K562 (cell line): ENCODE data around the gene FASTK.

ENCODE experiments used
- EZH2 ChIP-seq: IDR thresholded peaks from 2 replicates; pipeline ENCODE4 v1.6.1; 2012; ENCODE audit warnings: low read depth, mild to moderate bottlenecking, inconsistent platforms, low read length, borderline replicate concordance
- MAFG ChIP-seq: fragments of 450-650 bp; conservative IDR thresholded peaks from 2 replicates; pipeline ENCODE4 v1.6.1; 2016; ENCODE audit warnings: missing genetic modification characterization, missing compliant biosample characterization
- MYNN ChIP-seq, 2 experiments: sonication (generic); formaldehyde crosslinking in 1 of 2; IDR thresholded peaks; 2 replicates each; pipeline versions ENCODE4 v1.5.0 to v1.6.1; 2016 to 2020; ENCODE audit warnings: antibody characterized with exemption in 1 of 2, missing genetic modification reagents in 1 of 2
- NCOA6 ChIP-seq: fragments of 450-650 bp; IDR thresholded peaks from 2 replicates; pipeline ENCODE4 v1.6.1; 2017; ENCODE audit warnings: mild to moderate bottlenecking
- TF ChIP-seq, protein P1 (sequence below), 3 experiments: IDR thresholded peaks in 2 of 3; conservative IDR thresholded peaks in 1 of 3; 2 replicates each; pipeline ENCODE4 v1.5.1; 2011 to 2012; ENCODE audit warnings: low read length in 3 of 3, mild to moderate bottlenecking in 3 of 3, control low read depth in 2 of 3, improper control_type of control experiment in 1 of 3, inconsistent platforms in 1 of 3, low read depth in 1 of 3, mixed read lengths in 1 of 3, moderate library complexity in 1 of 3; ENCODE audit not compliant: insufficient read depth in 2 of 3

- TF ChIP-seq MAFG (tag): no peak
- TF ChIP-seq, protein P1, sequence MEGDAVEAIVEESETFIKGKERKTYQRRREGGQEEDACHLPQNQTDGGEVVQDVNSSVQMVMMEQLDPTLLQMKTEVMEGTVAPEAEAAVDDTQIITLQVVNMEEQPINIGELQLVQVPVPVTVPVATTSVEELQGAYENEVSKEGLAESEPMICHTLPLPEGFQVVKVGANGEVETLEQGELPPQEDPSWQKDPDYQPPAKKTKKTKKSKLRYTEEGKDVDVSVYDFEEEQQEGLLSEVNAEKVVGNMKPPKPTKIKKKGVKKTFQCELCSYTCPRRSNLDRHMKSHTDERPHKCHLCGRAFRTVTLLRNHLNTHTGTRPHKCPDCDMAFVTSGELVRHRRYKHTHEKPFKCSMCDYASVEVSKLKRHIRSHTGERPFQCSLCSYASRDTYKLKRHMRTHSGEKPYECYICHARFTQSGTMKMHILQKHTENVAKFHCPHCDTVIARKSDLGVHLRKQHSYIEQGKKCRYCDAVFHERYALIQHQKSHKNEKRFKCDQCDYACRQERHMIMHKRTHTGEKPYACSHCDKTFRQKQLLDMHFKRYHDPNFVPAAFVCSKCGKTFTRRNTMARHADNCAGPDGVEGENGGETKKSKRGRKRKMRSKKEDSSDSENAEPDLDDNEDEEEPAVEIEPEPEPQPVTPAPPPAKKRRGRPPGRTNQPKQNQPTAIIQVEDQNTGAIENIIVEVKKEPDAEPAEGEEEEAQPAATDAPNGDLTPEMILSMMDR (IDR thresholded peaks at IDR 0.05 in 2 of 3, conservative IDR thresholded peaks at IDR 0.05 in 1 of 3; ENCODE audit: insufficient read depth in 2 of 3, low read depth in 1 of 3, low read length in 3 of 3): no peak
- TF ChIP-seq NCOA6: no peak
- TF ChIP-seq MYNN (IDR thresholded peaks at IDR 0.05): no peak
- no peak for TF ChIP-seq MYNN (CRISPR knock-in tag; IDR thresholded peaks at IDR 0.05)
- no peak for TF ChIP-seq EZH2
Measured at GRCh38 chr7:151091003-151091402, 10.4 kb upstream of the FASTK start.
